PC-3 (cell line): ENCODE data around the gene SNU13. TPM values are rescaled to one million over a fixed set of nuclear protein-coding genes. Genes with fewer than 3 reads are reported as not detected.
"Not testable (repeated sequence)": the region's sequence is repeated elsewhere in the genome, so short reads cannot be mapped to it uniquely, and the experiment has no call there.

Experiments used
- ATAC-seq: fragments of 200-7000 bp; cut with Tn5 transposase; 2 replicates; pipeline ENCODE4 v1.9.1; 2020; ENCODE audit warnings: mild to moderate bottlenecking, moderate library complexity
- BruUV-seq: library from RNA; stranded (reverse); fragments of 400-500 nt; replicated peaks from 2 replicates; lab custom pipeline; 2021; lab: Mats Ljungman, UMichigan
- CTCF ChIA-PET: fragments of 300-600 bp; sonication (Branson Sonifier 250); formaldehyde crosslinking; loops from one replicate; lab custom pipeline; 2022; ENCODE audit warnings: antibody characterized with exemption; lab: Charles Lee
- POLR2A ChIA-PET: fragments of 300-600 bp; sonication (Branson Sonifier 250); formaldehyde crosslinking; loops from one replicate; lab custom pipeline; 2022; ENCODE audit warnings: antibody characterized with exemption; ENCODE audit not compliant: unreplicated experiment; lab: Charles Lee
- DNase-seq: peaks from one replicate; pipeline ENCODE4 v3.0.0-alpha.2; 2015
- H2AFZ ChIP-seq: fragments of 300-600 bp; sonication (generic); 2 replicates; pipeline ENCODE4 v1.6.0; 2016; ENCODE audit warnings: antibody characterized with exemption, low read length
- H3F3A ChIP-seq: fragments of 300-600 bp; sonication (generic); one replicate; pipeline ENCODE4 v1.6.0; 2017; ENCODE audit warnings: antibody characterized with exemption, low read length, control low read depth, mild to moderate bottlenecking; ENCODE audit not compliant: unreplicated experiment
- H3K27ac ChIP-seq: fragments of 300-600 bp; sonication (generic); 2 replicates; pipeline ENCODE4 v1.5.1; 2016; ENCODE audit warnings: mild to moderate bottlenecking, low read length
- H3K27me3 ChIP-seq: fragments of 300-600 bp; sonication (generic); 2 replicates; pipeline ENCODE4 v1.6.1; 2016; ENCODE audit warnings: low read length, mixed read lengths
- H3K36me3 ChIP-seq: fragments of 300-600 bp; sonication (generic); 2 replicates; pipeline ENCODE4 v1.6.1; 2016; ENCODE audit warnings: low read depth, mixed run types, low read length, mixed read lengths
- H3K4me1 ChIP-seq: fragments of 300-600 bp; sonication (generic); 2 replicates; pipeline ENCODE4 v1.5.1; 2016; ENCODE audit warnings: low read length; ENCODE audit not compliant: insufficient read depth
- H3K4me2 ChIP-seq: fragments of 300-600 bp; sonication (generic); 2 replicates; pipeline ENCODE4 v1.6.0; 2016; ENCODE audit warnings: low read length
- H3K4me3 ChIP-seq: fragments of 300-600 bp; sonication (generic); 2 replicates; pipeline ENCODE4 v1.5.1; 2016; ENCODE audit warnings: mild to moderate bottlenecking, low read length, mixed read lengths
- H3K79me2 ChIP-seq: fragments of 300-600 bp; sonication (generic); 2 replicates; pipeline ENCODE4 v1.6.1; 2017; ENCODE audit warnings: low read length, mixed read lengths
- H3K9ac ChIP-seq: fragments of 300-600 bp; sonication (generic); 2 replicates; pipeline ENCODE4 v1.6.0; 2016; ENCODE audit warnings: mild to moderate bottlenecking, low read length
- H3K9me2 ChIP-seq: fragments of 300-600 bp; sonication (generic); replicated peaks from 2 replicates; pipeline ENCODE4 v1.6.1; 2016; ENCODE audit warnings: mixed run types, low read length, mixed read lengths
- H3K9me3 ChIP-seq: fragments of 300-600 bp; sonication (generic); 2 replicates; pipeline ENCODE4 v1.6.1; 2016; ENCODE audit warnings: low read length, mixed read lengths
- H4K20me1 ChIP-seq: fragments of 300-600 bp; sonication (generic); 2 replicates; pipeline ENCODE4 v1.6.1; 2016; ENCODE audit warnings: low read length, mixed read lengths
- EZH2 ChIP-seq: fragments of 300-600 bp; sonication (generic); IDR thresholded peaks from one replicate; pipeline ENCODE4 v1.6.1; 2017; ENCODE audit warnings: antibody characterized with exemption, mild to moderate bottlenecking, low read length; ENCODE audit not compliant: unreplicated experiment
- EZH2phosphoT487 ChIP-seq: fragments of 300-600 bp; sonication (generic); IDR thresholded peaks from 2 replicates; pipeline ENCODE4 v1.6.1; 2018; ENCODE audit warnings: mild to moderate bottlenecking, antibody characterized with exemption, low read length, borderline replicate concordance
- intact Hi-C: fragments of 100-400 bp; cut with micrococcal nuclease; formaldehyde crosslinking; loops from 2 replicates; pipeline ENCODE4 v1.9.0; 2023
- total RNA-seq: library from RNA; depleted of rRNA; stranded (reverse); fragments of >200 nt; gene quantifications from 2 replicates; pipeline ENCODE4 v1.2.3, GENCODE V29; 2014
- TF ChIP-seq, protein P1 (sequence below): fragments of 300-600 bp; sonication (generic); conservative IDR thresholded peaks from 2 replicates; pipeline ENCODE4 v1.5.1; 2017; ENCODE audit warnings: antibody characterized with exemption, low read depth, mild to moderate bottlenecking, low read length

The SNU13 gene
- total RNA-seq, 1 experiment from 2014 or later: 173 TPM

DNA sequence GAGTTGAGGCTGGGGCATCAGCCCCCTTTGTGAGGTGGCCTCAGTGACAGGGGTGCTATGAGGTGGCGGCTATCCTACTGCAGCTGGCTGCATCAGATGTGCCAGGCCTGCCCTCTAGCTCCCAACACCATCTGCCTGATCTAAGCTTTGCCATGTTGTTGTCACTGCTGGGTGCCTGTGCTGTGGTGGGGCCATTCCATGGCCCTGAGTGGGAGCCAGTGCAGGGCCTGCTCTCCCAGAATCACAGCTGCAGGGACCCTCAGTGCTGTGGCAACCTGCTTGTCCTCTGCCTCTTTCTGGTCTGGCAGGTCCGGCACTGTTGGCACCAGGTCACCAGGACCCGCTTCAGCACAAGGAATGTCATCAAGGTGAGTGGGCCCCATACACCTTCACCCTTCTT, 1.8 kb upstream of the SNU13 start:
- H3K27me3 ChIP-seq: no peaks in the 10 kb centered on the region
- H3K36me3 ChIP-seq: no peaks in the 10 kb centered on the region
- TF ChIP-seq, protein P1, sequence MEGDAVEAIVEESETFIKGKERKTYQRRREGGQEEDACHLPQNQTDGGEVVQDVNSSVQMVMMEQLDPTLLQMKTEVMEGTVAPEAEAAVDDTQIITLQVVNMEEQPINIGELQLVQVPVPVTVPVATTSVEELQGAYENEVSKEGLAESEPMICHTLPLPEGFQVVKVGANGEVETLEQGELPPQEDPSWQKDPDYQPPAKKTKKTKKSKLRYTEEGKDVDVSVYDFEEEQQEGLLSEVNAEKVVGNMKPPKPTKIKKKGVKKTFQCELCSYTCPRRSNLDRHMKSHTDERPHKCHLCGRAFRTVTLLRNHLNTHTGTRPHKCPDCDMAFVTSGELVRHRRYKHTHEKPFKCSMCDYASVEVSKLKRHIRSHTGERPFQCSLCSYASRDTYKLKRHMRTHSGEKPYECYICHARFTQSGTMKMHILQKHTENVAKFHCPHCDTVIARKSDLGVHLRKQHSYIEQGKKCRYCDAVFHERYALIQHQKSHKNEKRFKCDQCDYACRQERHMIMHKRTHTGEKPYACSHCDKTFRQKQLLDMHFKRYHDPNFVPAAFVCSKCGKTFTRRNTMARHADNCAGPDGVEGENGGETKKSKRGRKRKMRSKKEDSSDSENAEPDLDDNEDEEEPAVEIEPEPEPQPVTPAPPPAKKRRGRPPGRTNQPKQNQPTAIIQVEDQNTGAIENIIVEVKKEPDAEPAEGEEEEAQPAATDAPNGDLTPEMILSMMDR: no peak
- TF ChIP-seq EZH2 (no peak), EZH2phosphoT487 (no peak)
- no peaks in the 10 kb centered on the region for H3F3A ChIP-seq
- no peak overlapping the region for H2AFZ ChIP-seq
- peaks cover 38% of the 10 kb centered on the region for H3K79me2 ChIP-seq
- H3K9me3 ChIP-seq: no peaks in the 10 kb centered on the region
- H4K20me1 ChIP-seq: peaks cover 9% of the 10 kb centered on the region; the same call in 1 of the 2 replicates
- intact Hi-C loops: no loop called here
- no TSS peak for BruUV-seq
- POLR2A ChIA-PET: no interaction called here
- no peak overlapping the region for H3K9ac ChIP-seq
- DNase-seq (no peak), ATAC-seq (no peak)
- no peak overlapping the region for H3K4me3 ChIP-seq
- no peak overlapping the region for H3K4me2 ChIP-seq
- peaks cover 6% of the 10 kb centered on the region; the same call in 1 of the 2 replicates for H3K4me1 ChIP-seq
- CTCF ChIA-PET: no interaction called here
- H3K27ac ChIP-seq: no peak overlapping the region
- no peaks in the 10 kb centered on the region for H3K9me2 ChIP-seq

DNA sequence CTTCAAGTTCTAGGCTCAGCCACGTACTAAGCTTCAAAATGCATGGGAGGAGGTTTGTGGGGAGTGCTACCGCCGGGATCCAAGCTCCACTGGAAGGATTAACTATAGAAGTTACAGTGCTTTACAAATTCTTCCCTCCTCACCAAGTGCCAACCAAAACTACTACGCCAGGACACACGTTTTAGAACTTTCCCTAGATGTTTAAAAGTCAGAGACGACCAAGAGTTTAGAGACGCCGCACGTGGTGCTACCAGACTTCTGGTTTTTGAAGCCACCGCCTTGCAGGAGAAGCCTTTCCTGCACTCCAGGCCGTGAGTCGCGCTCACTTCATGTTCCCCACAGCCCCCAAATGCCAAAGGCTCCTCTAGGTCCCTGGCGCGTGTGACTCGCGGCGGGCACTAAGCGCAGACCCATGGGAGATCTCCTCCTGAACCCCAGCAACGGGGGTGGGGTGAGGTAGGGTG, 734 bp downstream of the SNU13 start:
- Histone ChIP-seq H3K4me2 (peak overlapping the region; percentile 92), H3K79me2 (peaks cover 64% of the 10 kb centered on the region), H3F3A (no peaks in the 10 kb centered on the region), H2AFZ (peak overlapping the region; percentile 90), H3K4me3 (peak overlapping the region; percentile 94), H3K27me3 (no peaks in the 10 kb centered on the region), H4K20me1 (peaks cover 9% of the 10 kb centered on the region; the same call in 1 of the 2 replicates), H3K36me3 (no peaks in the 10 kb centered on the region), H3K9ac (peak overlapping the region; percentile 98), H3K4me1 (peaks cover 17% of the 10 kb centered on the region; the same call in 1 of the 2 replicates), H3K9me3 (no peaks in the 10 kb centered on the region), H3K27ac (peak overlapping the region; percentile 76), H3K9me2 (no peaks in the 10 kb centered on the region)
- ChIA-PET POLR2A (interaction anchor here (0.6 kb wide), 1 partner anchor 261 kb away, joined by 7 read pairs; no protein-coding TSS in a partner anchor), CTCF (interaction anchor here (0.6 kb wide), 1 partner anchor 9 kb away, joined by 4 read pairs; no protein-coding TSS in a partner anchor)
- ATAC-seq: peak; percentile 27
- BruUV-seq: TSS peak; percentile 60
- intact Hi-C loops: no loop called here
- no peak for TF ChIP-seq EZH2phosphoT487
- TF ChIP-seq, protein P1: no peak
- TF ChIP-seq EZH2: no peak
- DNase-seq: peak; percentile 6

DNA sequence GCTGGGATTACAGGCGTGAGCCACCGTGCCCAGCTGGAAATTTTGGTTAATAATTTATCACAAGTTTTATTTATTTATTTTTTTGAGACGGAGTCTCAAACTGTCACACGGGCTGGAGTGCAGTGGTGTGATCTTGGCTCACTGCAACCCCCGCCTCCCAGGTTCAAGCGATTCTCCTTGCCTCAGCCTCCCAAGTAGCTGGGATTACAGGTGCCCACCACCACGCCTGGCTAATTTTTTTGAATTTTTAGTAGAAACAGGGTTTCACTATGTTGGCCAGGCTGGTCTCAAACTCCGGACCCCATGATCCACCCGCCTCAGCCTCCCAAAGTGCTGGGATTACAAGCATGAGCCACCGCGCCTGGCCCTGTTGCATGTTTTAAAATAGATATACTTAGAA, 1.8 kb downstream of the SNU13 start:
- POLR2A ChIA-PET: interaction anchor here (0.6 kb wide), 1 partner anchor 18 kb away, joined by 3 read pairs; no protein-coding TSS in a partner anchor
- Histone ChIP-seq H3K79me2 (peaks cover 74% of the 10 kb centered on the region), H3K9ac (peak overlapping the region; percentile 98; the same call in 1 of the 2 replicates), H3K4me1 (peaks cover 17% of the 10 kb centered on the region; the same call in 1 of the 2 replicates), H3K4me3 (peak overlapping the region; percentile 94), H3K4me2 (peak overlapping the region; percentile 92)
- BruUV-seq, H3K9me3 ChIP-seq, H2AFZ ChIP-seq, DNase-seq, ATAC-seq, H3K9me2 ChIP-seq, H4K20me1 ChIP-seq, CTCF ChIA-PET, H3K27ac ChIP-seq, H3K36me3 ChIP-seq, H3F3A ChIP-seq, H3K27me3 ChIP-seq, intact Hi-C loops: not testable (repeated sequence)
